H1 (cell line): Measurements from ENCODE around the gene GCSH. TPM values are rescaled to one million over a fixed set of nuclear protein-coding genes. Genes with fewer than 3 reads are reported as not detected.

Experiments used
- CHD1 ChIP-seq: IDR thresholded peaks from 2 replicates; pipeline ENCODE4 v1.6.1; 2012; ENCODE audit warnings: low read depth, low read length, improper control_type of control experiment
- CHD2 ChIP-seq: IDR thresholded peaks from 2 replicates; pipeline ENCODE4 v1.6.1; 2012; ENCODE audit warnings: low read length, improper control_type of control experiment
- EZH2 ChIP-seq: fragments of 200-600 bp; sonication (generic); IDR thresholded peaks from 2 replicates; pipeline ENCODE4 v1.7.1; 2012; ENCODE audit warnings: low read depth, mild to moderate bottlenecking, moderate library complexity, low read length, inconsistent platforms; ENCODE audit not compliant: severe bottlenecking
- FOSL1 ChIP-seq: IDR thresholded peaks from 2 replicates; pipeline ENCODE4 v1.6.1; 2011; ENCODE audit warnings: mild to moderate bottlenecking, low read depth, low read length, moderate library complexity; ENCODE audit not compliant: insufficient read depth
- KDM1A ChIP-seq: fragments of 200-600, 300-600 bp; sonication (generic); IDR thresholded peaks from 2 replicates; pipeline ENCODE4 v1.7.1; 2016; ENCODE audit warnings: mild to moderate bottlenecking, low read length, borderline replicate concordance
- MAFK ChIP-seq: IDR thresholded peaks from 2 replicates; pipeline ENCODE4 v1.6.1; 2012; ENCODE audit warnings: low read depth, mild to moderate bottlenecking, improper control_type of control experiment, low read length
- RFX5 ChIP-seq: IDR thresholded peaks from 2 replicates; pipeline ENCODE4 v1.6.1; 2011; ENCODE audit warnings: low read depth, low read length, improper control_type of control experiment, borderline replicate concordance
- SIN3A ChIP-seq, 2 experiments: IDR thresholded peaks in 1 of 2; conservative IDR thresholded peaks in 1 of 2; 2 replicates each; pipeline ENCODE4 v1.6.1; 2011 to 2012; ENCODE audit warnings: low read length in 2 of 2, improper control_type of control experiment in 1 of 2, low read depth in 1 of 2, mild to moderate bottlenecking in 1 of 2
- SP1 ChIP-seq: IDR thresholded peaks from 2 replicates; pipeline ENCODE4 v1.6.1; 2011; ENCODE audit warnings: low read depth, low read length
- polyA plus RNA-seq, 7 experiments: library from polyadenylated mRNA; depleted of rRNA in 3 of 7; stranded (reverse) in 5 of 7; unstranded in 2 of 7; fragments of >200 nt in 5 of 7; fragments of 200-250 nt in 2 of 7; gene quantifications; 1 replicate in 5 of 7; 2 replicates in 1 of 7; 4 replicates in 1 of 7; pipeline versions ENCODE4 v1.2.1 to v1.2.3, GENCODE V29; 2011 to 2013; ENCODE audit warnings: missing spikeins in 2 of 7, mixed read lengths in 2 of 7
- total RNA-seq: library from RNA; stranded (reverse); fragmentation: NEBNext Ultra II Directional; extraction: Animal tissue kit (Norgen Biotek cat#: 25700); gene quantifications from 2 replicates; pipeline ENCODE4 v1.2.1, GENCODE V29; 2021
- TF ChIP-seq, protein P1 (sequence below), 3 experiments: IDR thresholded peaks; 1 replicate in 2 of 3; 2 replicates in 1 of 3; pipeline versions ENCODE4 v1.5.1 to v1.6.1; 2011; ENCODE audit warnings: low read length in 3 of 3, mild to moderate bottlenecking in 3 of 3, inconsistent platforms in 2 of 3, low read depth in 1 of 3, moderate library complexity in 1 of 3; ENCODE audit not compliant: insufficient read depth in 1 of 3; ENCODE audit errors: control extremely low read depth in 1 of 3
- TF ChIP-seq, protein P2 (sequence below): IDR thresholded peaks from 2 replicates; pipeline ENCODE4 v1.6.1; 2012; ENCODE audit warnings: inconsistent platforms

The GCSH gene
- total and polyA plus RNA-seq, 2 of the 8 experiments (the other 6 are each of a cell fraction or from before 2014, with no cell fraction given) = 28.2 to 108 TPM

DNA sequence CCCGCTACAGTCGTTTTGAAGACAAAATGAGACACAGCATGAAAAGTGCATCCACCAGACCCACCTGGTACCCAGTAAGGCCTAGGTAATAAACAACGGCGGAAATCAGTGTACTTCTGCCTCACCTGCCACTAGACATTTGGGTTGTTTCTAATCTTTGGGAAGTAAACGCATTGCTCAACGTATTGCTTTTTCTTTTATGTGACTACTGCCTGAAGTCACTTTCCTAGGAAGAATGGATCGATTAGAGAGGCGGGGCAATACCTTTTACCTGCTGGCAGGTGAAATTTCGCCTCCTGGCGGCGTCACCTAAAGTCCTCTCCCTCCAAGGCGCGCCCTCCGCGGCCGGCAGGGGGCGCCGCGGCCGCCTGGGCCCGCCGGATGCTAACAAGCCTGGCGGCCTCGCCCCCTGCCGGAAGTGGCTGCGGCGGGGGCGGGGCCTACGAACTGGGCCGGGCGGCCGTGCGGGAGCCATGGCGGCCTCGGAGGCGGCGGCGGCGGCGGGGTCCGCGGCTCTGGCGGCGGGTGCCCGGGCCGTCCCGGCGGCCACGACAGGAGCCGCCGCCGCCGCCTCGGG, 60.7 kb downstream of the GCSH start, which contains the start of gene ATMIN (continued):
- TF ChIP-seq, protein P1, sequence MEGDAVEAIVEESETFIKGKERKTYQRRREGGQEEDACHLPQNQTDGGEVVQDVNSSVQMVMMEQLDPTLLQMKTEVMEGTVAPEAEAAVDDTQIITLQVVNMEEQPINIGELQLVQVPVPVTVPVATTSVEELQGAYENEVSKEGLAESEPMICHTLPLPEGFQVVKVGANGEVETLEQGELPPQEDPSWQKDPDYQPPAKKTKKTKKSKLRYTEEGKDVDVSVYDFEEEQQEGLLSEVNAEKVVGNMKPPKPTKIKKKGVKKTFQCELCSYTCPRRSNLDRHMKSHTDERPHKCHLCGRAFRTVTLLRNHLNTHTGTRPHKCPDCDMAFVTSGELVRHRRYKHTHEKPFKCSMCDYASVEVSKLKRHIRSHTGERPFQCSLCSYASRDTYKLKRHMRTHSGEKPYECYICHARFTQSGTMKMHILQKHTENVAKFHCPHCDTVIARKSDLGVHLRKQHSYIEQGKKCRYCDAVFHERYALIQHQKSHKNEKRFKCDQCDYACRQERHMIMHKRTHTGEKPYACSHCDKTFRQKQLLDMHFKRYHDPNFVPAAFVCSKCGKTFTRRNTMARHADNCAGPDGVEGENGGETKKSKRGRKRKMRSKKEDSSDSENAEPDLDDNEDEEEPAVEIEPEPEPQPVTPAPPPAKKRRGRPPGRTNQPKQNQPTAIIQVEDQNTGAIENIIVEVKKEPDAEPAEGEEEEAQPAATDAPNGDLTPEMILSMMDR (IDR thresholded peaks at IDR 0.05; ENCODE audit: control extremely low read depth in 1 of 3, insufficient read depth in 1 of 3, low read depth in 1 of 3, low read length in 3 of 3) = peak; percentile 95 to 100 (median 96)
- TF ChIP-seq, protein P2, sequence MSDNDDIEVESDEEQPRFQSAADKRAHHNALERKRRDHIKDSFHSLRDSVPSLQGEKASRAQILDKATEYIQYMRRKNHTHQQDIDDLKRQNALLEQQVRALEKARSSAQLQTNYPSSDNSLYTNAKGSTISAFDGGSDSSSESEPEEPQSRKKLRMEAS = peak; percentile 32; the same call in 1 of the 2 replicates
- TF ChIP-seq RFX5 (no peak), MAFK (no peak), SIN3A (conservative IDR thresholded peaks at IDR 0.05 in 1 of 2, IDR thresholded peaks at IDR 0.05 in 1 of 2; ENCODE audit: low read depth in 1 of 2, low read length in 2 of 2) (no peak; a peak in 1 of 4 replicates), EZH2 (no peak), CHD2 (no peak), KDM1A (no peak), SP1 (0 out of 2 replicates have a peak, but pooled peaks have one; percentile 24), FOSL1 (no peak), CHD1 (no peak)
